ENCODE data around the gene TSPAN12.

- TF ChIP-seq CTCF (IDR thresholded peaks at IDR 0.05) (no peak), POLR2AphosphoS5 (IDR thresholded peaks at IDR 0.05; ENCODE audit: low read depth, low read length) (no peak), TCF7L2 (IDR thresholded peaks at IDR 0.05; ENCODE audit: low read depth, low read length) (no peak), SIN3A (IDR thresholded peaks at IDR 0.05; ENCODE audit: borderline replicate concordance, insufficient read depth, low read depth, low read length) (no peak)
Observed at GRCh38 chr7:120865191-120865981, 7.4 kb upstream of the TSPAN12 start.
